Subcutaneous adipose tissue (tissue), 4 donors: ENCODE results near the gene SLIT1. TPM values are rescaled to one million over a fixed set of nuclear protein-coding genes. Genes with fewer than 3 reads are reported as not detected.

ENCODE experiments used
- total RNA-seq, 4 donors: library from RNA; depleted of rRNA; stranded (reverse); fragments of >200 nt; gene quantifications; one replicate each; pipeline ENCODE4 v1.1.0, GENCODE V29; 2016
- TF ChIP-seq, protein P1 (sequence below): fragments of 450-650 bp; IDR thresholded peaks from one replicate; pipeline ENCODE4 v1.5.1; 2016; ENCODE audit warnings: low read depth, mild to moderate bottlenecking, control low read depth, antibody characterized with exemption, moderate library complexity

SLIT1 gene
- total RNA-seq, 4 donors from 2014 or later: 0.19 to 0.44 (median 0.33) TPM; not detected in 1

DNA sequence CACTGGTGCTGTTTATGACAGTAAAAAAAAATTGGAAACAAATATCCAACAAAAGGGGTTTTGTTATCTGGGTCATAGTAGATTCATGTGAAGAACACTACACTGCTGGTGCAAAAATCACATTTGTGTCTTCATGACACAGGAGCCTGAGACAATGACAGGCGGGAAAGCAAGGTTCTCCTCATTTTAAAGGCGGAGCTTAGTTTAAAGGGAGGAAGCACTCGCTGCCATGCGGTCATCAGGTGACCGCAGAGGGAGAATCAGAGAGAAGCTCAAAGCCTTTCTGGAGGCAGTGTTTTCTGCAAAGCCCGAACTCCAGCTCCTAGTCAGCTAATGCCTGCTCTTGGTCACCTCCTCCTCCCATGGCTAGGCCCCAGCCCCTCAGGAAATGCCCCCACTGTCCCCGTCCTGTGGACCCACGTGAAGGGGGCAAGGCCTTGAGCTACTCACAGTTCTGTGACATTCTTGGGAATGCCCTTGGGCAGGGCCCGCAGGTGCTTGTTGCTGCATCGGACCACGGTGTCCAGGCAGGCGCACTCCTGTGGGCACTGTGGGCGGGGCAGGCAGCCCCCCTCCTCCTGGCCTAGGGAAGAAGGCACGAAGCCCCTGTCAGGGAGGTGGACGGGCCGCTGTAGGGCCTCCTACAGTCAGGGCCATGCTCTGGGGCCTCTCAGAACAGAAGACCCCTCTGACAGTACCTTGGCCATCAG is 146.1 kb downstream of the SLIT1 start:
- TF ChIP-seq, protein P1, sequence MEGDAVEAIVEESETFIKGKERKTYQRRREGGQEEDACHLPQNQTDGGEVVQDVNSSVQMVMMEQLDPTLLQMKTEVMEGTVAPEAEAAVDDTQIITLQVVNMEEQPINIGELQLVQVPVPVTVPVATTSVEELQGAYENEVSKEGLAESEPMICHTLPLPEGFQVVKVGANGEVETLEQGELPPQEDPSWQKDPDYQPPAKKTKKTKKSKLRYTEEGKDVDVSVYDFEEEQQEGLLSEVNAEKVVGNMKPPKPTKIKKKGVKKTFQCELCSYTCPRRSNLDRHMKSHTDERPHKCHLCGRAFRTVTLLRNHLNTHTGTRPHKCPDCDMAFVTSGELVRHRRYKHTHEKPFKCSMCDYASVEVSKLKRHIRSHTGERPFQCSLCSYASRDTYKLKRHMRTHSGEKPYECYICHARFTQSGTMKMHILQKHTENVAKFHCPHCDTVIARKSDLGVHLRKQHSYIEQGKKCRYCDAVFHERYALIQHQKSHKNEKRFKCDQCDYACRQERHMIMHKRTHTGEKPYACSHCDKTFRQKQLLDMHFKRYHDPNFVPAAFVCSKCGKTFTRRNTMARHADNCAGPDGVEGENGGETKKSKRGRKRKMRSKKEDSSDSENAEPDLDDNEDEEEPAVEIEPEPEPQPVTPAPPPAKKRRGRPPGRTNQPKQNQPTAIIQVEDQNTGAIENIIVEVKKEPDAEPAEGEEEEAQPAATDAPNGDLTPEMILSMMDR: no peak

- TF ChIP-seq, protein P1: no peak
Measured at GRCh38 chr10:97038688-97039087, 147.1 kb downstream of the SLIT1 start.

DNA sequence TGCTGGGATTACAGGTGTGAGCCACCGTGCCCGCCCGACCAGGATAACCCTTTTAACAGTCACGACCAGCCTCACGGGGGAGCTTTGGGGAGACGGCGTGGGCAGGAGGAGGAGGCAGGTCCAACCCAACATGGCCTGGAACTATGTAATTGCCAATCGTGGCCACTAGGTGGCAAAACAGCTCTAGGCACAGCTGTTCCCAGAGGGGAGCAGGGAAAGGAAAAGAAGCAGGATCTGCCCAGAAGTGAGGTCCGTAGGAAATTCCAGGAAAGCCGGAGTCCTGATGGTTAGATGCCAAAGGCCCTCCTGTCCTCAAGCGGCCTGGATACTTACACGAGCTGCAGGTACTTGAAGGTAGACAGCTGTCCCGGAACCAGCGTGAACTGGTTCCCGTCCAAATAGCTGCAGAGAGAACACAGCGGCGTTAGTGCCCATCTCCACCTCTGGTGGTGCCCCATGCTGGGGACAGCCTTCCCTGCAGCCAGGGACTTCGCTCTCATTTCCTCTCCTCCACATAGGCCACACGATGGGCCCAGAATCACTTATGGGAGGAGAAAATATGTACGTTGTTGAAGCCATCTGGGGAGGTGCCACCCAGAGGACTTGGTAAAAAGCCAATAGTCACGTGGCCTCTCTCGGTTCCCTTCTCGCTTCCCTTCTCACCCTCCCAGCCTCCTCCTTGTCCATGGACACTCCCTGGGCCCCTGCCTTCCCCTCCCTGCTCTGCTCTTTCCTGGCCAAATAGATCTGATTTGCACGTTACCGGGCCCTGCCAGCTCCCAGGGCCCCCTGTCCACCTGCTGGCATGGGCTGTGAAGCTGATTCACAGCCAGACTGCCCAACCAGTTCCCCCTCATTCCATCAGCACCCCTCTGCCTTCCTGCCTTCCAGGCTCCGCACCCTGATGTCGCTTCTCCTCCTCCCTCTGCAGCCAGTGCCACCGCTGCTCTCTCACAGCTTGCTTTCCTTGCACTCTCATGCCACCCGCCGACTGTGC is 148.1 kb downstream of the SLIT1 start:
- TF ChIP-seq, protein P1: no peak

GRCh38 chr10:97034958-97035769 is 150.6 kb downstream of the SLIT1 start:
- TF ChIP-seq, protein P1: no peak

- TF ChIP-seq, protein P1: no peak
Measured at GRCh38 chr10:97034301-97034700, 151.5 kb downstream of the SLIT1 start.

DNA sequence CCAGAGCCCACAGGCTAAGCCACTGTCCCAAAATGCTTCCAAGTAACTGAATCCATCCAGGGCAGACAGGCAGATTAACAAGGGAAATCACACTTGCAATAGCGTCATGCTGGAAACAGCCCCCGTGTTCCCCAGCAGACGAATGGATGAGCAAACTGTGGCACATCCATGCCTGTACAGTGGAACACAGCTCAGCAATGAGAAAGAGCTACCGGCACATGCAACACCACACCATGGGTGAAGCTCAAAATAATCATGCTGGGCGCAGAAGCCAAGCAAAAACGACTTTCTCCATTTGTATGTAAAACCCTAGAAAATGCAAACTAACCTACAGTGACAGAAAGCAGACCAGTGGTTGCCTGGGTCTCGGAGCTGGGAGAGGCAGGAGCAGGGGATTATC is 153.1 kb downstream of the SLIT1 start:
- TF ChIP-seq, protein P1: no peak

DNA sequence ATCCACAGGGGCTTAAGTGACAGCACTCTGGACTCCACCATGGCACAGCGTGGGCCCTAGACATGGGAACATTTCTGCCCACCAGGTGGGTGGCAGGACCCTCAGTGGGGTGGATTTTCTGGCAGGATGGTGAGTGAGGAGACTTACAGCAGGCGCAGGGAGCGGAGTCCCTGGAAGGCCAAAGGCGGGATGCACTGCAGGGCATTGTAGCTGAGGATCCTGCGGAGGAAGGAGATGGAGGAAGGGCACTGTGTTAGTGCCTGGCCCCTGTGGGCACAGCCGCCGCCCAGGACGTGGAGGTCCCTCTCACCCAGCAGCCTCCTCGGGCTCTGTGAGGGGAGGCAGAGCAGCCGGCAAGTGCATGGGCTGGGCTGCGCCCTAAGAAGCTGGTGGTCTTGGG is 154.3 kb downstream of the SLIT1 start:
- TF ChIP-seq, protein P1: no peak
